DMS53 treated with DMSO at 0.1 percent for 48 hours (cell line): ENCODE data around the gene CMTM4.
"Not testable (repeated sequence)": the region's sequence is repeated elsewhere in the genome, so short reads cannot be mapped to it uniquely, and the experiment has no call there.

Source experiments
- DNase-seq: peaks from one replicate; lab custom pipeline; 2025; ENCODE audit not compliant: unreplicated experiment; lab: John Stamatoyannopoulos, UW

The CMTM4 gene

GRCh38 chr16:66569827-66570405, 126.6 kb downstream of the CMTM4 start:
- no peak for DNase-seq

- no peak for DNase-seq
Observed at GRCh38 chr16:66569131-66569530, 127.4 kb downstream of the CMTM4 start.

GRCh38 chr16:66568355-66568754, 128.2 kb downstream of the CMTM4 start:
- no peak for DNase-seq

GRCh38 chr16:66567270-66567669, 129.3 kb downstream of the CMTM4 start:
- not testable (repeated sequence) for DNase-seq

GRCh38 chr16:66566051-66566901, 130.3 kb downstream of the CMTM4 start, which contains the start of gene CMTM1:
CMTM1 (plus strand) TSS chr16:66566439; CDS start chr16:66566514, 75 bp downstream.
- no peak for DNase-seq
